ENCODE data around the gene INKA2.

Gene INKA2

DNA sequence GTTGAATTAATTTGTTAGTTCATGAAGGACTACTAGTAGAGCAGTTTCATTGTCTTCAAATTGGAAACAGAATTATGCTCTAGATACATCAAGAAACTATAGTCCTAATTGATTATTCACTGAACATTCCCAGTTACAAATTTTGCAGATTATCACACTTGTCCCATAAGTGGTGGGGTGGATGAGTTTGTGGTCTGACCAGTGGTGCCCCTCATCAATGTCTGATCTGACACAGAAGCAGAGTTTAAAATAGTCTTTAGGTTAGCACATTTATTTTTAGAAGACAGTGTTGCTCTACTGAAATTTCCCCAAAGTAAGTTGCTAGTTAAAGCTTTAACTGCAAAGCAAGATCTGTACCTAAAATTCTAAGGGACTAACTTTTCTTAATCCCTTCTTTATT is 42.9 kb downstream of the INKA2 start:
- DNase-seq, result no peak

DNA sequence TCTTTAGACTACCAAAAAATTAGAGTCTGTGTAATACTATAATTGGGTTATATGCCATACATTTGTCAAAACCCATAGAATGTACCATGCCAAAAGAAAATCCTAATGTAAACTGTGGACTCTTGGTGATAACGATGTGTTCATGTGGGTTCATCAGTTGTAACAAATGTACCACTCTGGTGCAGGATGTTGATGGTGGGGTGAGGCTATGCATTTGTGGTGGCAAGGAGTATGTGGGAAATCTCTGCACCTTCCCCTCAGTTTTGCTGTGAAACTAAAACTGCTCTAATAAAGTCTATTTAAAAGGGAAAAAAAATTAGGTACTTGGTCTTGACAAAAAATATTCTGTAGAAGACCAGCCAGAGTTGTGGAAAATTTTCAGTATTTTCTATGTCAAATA is 43.4 kb downstream of the INKA2 start:
- no peak for DNase-seq

DNA sequence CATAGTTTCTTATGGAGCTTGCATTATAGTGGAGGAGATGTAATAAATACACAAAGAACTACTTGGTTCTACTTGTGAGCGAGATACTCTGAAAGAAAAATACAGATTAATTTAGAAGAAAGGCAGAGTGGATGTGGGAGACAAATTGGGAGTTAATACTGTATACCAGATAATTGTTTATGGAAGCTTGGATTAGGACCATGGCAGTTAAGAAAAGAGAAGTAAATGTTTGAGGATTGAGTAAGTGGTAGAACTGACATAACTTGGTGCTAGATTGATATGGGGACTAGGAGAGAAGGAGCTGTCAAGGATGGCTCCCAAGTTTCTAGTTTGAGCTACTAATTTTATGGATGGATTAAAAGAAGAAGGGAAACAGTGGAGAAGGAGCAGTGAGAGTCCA is 47.3 kb downstream of the INKA2 start:
- no peak for DNase-seq

DNA sequence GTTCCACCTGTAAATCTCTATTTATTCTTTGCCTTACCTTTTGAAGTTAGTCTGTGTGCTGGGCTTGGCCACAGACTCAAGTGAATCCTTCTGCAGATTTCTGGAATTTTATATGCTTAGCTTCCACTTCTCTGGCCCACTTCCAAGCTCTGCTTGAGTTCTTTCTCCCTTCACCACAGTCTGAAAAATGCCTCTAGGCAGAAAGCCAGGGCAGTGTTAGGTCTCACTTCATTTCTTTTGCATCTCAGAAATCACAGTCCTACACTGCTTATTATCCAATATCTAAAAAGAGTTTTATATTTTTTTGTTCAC is 48.9 kb downstream of the INKA2 start:
- DNase-seq, result peak; percentile 72
